IMR-90 (cell line): Measurements from ENCODE around the gene DHRS12. TPM values are rescaled to one million over a fixed set of nuclear protein-coding genes. Genes with fewer than 3 reads are reported as not detected.

Source experiments
- ATAC-seq: fragments of 200-7000 bp; cut with Tn5 transposase; 2 replicates; pipeline ENCODE4 v1.9.1; 2020; ENCODE audit warnings: low read depth, mild to moderate bottlenecking, moderate library complexity
- BruUV-seq: library from RNA; stranded (reverse); fragments of 400-500 nt; replicated peaks from 2 replicates; lab custom pipeline; 2021; lab: Mats Ljungman, UMichigan
- CTCF ChIA-PET: fragments of 300-600 bp; formaldehyde crosslinking; extraction: SDS; loops from one replicate; lab custom pipeline; 2021; ENCODE audit warnings: antibody characterized with exemption; lab: Yijun Ruan, JAX
- POLR2A ChIA-PET: fragments of 300-600 bp; sonication (Branson Sonifier 250); formaldehyde crosslinking; loops from one replicate; lab custom pipeline; 2022; ENCODE audit warnings: antibody characterized with exemption; ENCODE audit not compliant: unreplicated experiment; lab: Charles Lee
- DNase-seq: peaks from one replicate; pipeline ENCODE4 v3.0.0; 2013
- H2AFZ ChIP-seq: replicated peaks from 2 replicates; pipeline ENCODE3; 2013; ENCODE audit warnings: low read length, mild to moderate bottlenecking; ENCODE audit not compliant: poor library complexity
- H2AK5ac ChIP-seq: 2 replicates; pipeline ENCODE4 v1.6.1; 2013; ENCODE audit warnings: low read depth, low read length, inconsistent platforms
- H2AK9ac ChIP-seq: replicated peaks from 2 replicates; pipeline ENCODE3; 2013; ENCODE audit warnings: mild to moderate bottlenecking, low read depth, low read length, moderate library complexity; ENCODE audit not compliant: poor library complexity
- H2BK120ac ChIP-seq: 2 replicates; pipeline ENCODE4 v1.6.1; 2013; ENCODE audit warnings: low read depth, low read length, inconsistent platforms
- H2BK15ac ChIP-seq: 3 replicates; pipeline ENCODE4 v1.6.1; 2013; ENCODE audit warnings: low read depth, low read length, inconsistent platforms
- H2BK20ac ChIP-seq: 2 replicates; pipeline ENCODE4 v1.6.1; 2013; ENCODE audit warnings: low read depth, mild to moderate bottlenecking, inconsistent platforms, low read length, moderate library complexity
- H2BK5ac ChIP-seq: 2 replicates; pipeline ENCODE4 v1.6.1; 2013; ENCODE audit warnings: mild to moderate bottlenecking, low read depth, low read length, inconsistent platforms; ENCODE audit not compliant: poor library complexity, severe bottlenecking
- H3K14ac ChIP-seq: replicated peaks from 2 replicates; pipeline ENCODE4 v1.6.1; 2013; ENCODE audit warnings: low read depth, low read length, inconsistent platforms
- H3K18ac ChIP-seq: 2 replicates; pipeline ENCODE4 v1.6.1; 2013; ENCODE audit warnings: low read depth, low read length, control low read depth
- H3K23ac ChIP-seq: 2 replicates; pipeline ENCODE4 v1.6.1; 2013; ENCODE audit warnings: low read depth, low read length, inconsistent platforms
- H3K27ac ChIP-seq: 2 replicates; pipeline ENCODE4 v1.5.1; 2013; ENCODE audit warnings: mild to moderate bottlenecking, control low read depth, low read length; ENCODE audit not compliant: insufficient read depth
- H3K27me3 ChIP-seq: 2 replicates; pipeline ENCODE4 v1.6.1; 2013; ENCODE audit warnings: low read length; ENCODE audit not compliant: control insufficient read depth, insufficient read depth
- H3K36me3 ChIP-seq: 2 replicates; pipeline ENCODE4 v1.6.1; 2013; ENCODE audit warnings: low read length, mixed read lengths; ENCODE audit not compliant: control insufficient read depth, insufficient read depth
- H3K4ac ChIP-seq: 2 replicates; pipeline ENCODE4 v1.6.1; 2013; ENCODE audit warnings: low read depth, low read length, inconsistent platforms
- H3K4me1 ChIP-seq: 2 replicates; pipeline ENCODE4 v1.6.1; 2013; ENCODE audit warnings: low read length, mixed read lengths; ENCODE audit not compliant: control insufficient read depth, insufficient read depth
- H3K4me2 ChIP-seq: 2 replicates; pipeline ENCODE4 v1.6.1; 2013; ENCODE audit warnings: low read depth, mild to moderate bottlenecking, control low read depth, low read length, moderate library complexity
- H3K4me3 ChIP-seq: 2 replicates; pipeline ENCODE4 v1.5.1; 2013; ENCODE audit warnings: low read depth, mild to moderate bottlenecking, control low read depth, low read length, moderate library complexity; ENCODE audit not compliant: insufficient read depth
- H3K56ac ChIP-seq: 2 replicates; pipeline ENCODE4 v1.6.1; 2013; ENCODE audit warnings: low read length, inconsistent platforms; ENCODE audit not compliant: insufficient read depth; ENCODE audit errors: extremely low read depth
- H3K79me1 ChIP-seq, 2 experiments: 2 replicates each; pipeline ENCODE4 v1.6.1; 2013; ENCODE audit warnings: low read length in 2 of 2, inconsistent platforms in 1 of 2, low read depth in 1 of 2
- H3K9ac ChIP-seq: 2 replicates; pipeline ENCODE4 v1.6.1; 2013; ENCODE audit warnings: low read depth, low read length, control low read depth
- H3K9me1 ChIP-seq: 2 replicates; pipeline ENCODE4 v1.6.1; 2013; ENCODE audit warnings: low read length, inconsistent platforms; ENCODE audit not compliant: insufficient read depth
- H3K9me3 ChIP-seq: 2 replicates; pipeline ENCODE4 v1.6.1; 2013; ENCODE audit warnings: low read length; ENCODE audit not compliant: control insufficient read depth, insufficient read depth
- H4K20me1 ChIP-seq: 2 replicates; pipeline ENCODE4 v1.6.1; 2013; ENCODE audit warnings: low read length, inconsistent platforms; ENCODE audit not compliant: insufficient read depth
- H4K5ac ChIP-seq: 2 replicates; pipeline ENCODE4 v1.6.1; 2013; ENCODE audit warnings: mild to moderate bottlenecking, low read depth, low read length, control low read depth
- H4K8ac ChIP-seq, 2 experiments: 2 replicates each; pipeline ENCODE4 v1.6.1; 2013; ENCODE audit warnings: low read depth in 2 of 2, low read length in 2 of 2, control low read depth in 1 of 2, inconsistent platforms in 1 of 2
- H4K91ac ChIP-seq: 2 replicates; pipeline ENCODE4 v1.6.1; 2013; ENCODE audit warnings: low read depth, low read length, inconsistent platforms; ENCODE audit not compliant: insufficient read depth
- MXI1 ChIP-seq: IDR thresholded peaks from 2 replicates; pipeline ENCODE4 v1.6.1; 2012; ENCODE audit warnings: low read depth, mild to moderate bottlenecking, low read length, moderate library complexity, borderline replicate concordance
- NFE2L2 ChIP-seq: fragments of 150-350 bp; IDR thresholded peaks from 2 replicates; pipeline ENCODE4 v1.6.1; 2016; ENCODE audit warnings: low read depth, mild to moderate bottlenecking, low read length
- RFX5 ChIP-seq: IDR thresholded peaks from 2 replicates; pipeline ENCODE4 v1.8.0; 2012; ENCODE audit warnings: low read depth, mild to moderate bottlenecking, low read length, moderate library complexity
- dilution Hi-C: fragments of 300-500 bp; cut with HindIII; formaldehyde crosslinking; loops from one replicate; pipeline ENCODE4 v1.14.3; 2018; ENCODE audit warnings: low sequenced_read_pairs; ENCODE audit not compliant: unreplicated experiment
- in situ Hi-C: fragments of 300-500 bp; cut with MboI; formaldehyde crosslinking; loops from 3 replicates; pipeline ENCODE4 v1.14.3; 2019; ENCODE audit warnings: low sequenced_read_pairs, inconsistent platforms, mixed read lengths
- intact Hi-C: fragments of 100-400 bp; cut with micrococcal nuclease; formaldehyde crosslinking; loops from 2 replicates; pipeline ENCODE4 v1.10.0; 2022
- polyA plus RNA-seq, 3 experiments: library from polyadenylated mRNA; depleted of rRNA; stranded (reverse); fragments of >200 nt; gene quantifications; 2 replicates each; pipeline ENCODE4 v1.2.3, GENCODE V29; 2012; ENCODE audit warnings: low replicate concordance in 1 of 3
- total RNA-seq: library from RNA; depleted of rRNA; stranded (reverse); fragments of >200 nt; gene quantifications from 2 replicates; pipeline ENCODE4 v1.2.3, GENCODE V29; 2012
- TF ChIP-seq, protein P1 (sequence below): conservative IDR thresholded peaks from 2 replicates; pipeline ENCODE4 v1.5.1; 2012; ENCODE audit warnings: mild to moderate bottlenecking, low read depth, low read length, improper control_type of control experiment

DHRS12 gene
- total and polyA plus RNA-seq, 2 of the 4 experiments (the other 2 are of a cell fraction): 1.3 to 1.6 TPM

DNA sequence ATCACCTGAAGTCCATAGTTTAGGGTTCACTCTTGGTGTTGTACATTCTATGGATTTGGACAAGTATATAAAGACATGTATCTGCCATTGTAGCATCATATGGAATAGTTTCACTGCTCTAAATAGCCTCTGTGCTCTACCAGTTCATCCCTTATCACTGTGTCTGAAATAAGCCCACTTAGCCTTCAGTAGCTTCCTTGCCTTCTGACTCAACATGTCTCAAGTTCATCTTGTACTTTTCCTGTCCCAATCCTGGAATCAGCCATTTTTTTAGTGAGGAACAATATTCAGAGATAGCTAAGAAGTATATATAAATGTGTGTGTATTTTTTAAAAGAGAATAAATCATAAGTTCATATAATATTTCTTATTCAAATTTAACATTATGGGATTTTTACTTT is 79.2 kb downstream of the DHRS12 start:
- no peaks in the 10 kb centered on the region for H3K27me3 ChIP-seq
- intact Hi-C loops (no loop called here), dilution Hi-C loops (no loop called here), in situ Hi-C loops (no loop called here)
- H3K9me1 ChIP-seq: peaks cover 13% of the 10 kb centered on the region
- H2AK9ac ChIP-seq: no peak overlapping the region
- H3K4me2 ChIP-seq: no peak overlapping the region
- no peak for ATAC-seq
- H4K91ac ChIP-seq: no peak overlapping the region
- H3K79me1 ChIP-seq: peaks cover 18 to 43% of the 10 kb centered on the region in 2 experiments
- peaks cover 14% of the 10 kb centered on the region for H3K4me1 ChIP-seq
- no peak overlapping the region for H3K4ac ChIP-seq
- no peak overlapping the region for H3K27ac ChIP-seq
- no peak overlapping the region for H3K14ac ChIP-seq
- H2BK20ac ChIP-seq: no peak overlapping the region
- no peaks in the 10 kb centered on the region for H4K20me1 ChIP-seq
- H2BK5ac ChIP-seq: no peak overlapping the region
- H2BK120ac ChIP-seq: no peak overlapping the region
- 0 out of 2 replicates have a peak, but pooled peaks cover 1% of the 10 kb centered on the region for H3K36me3 ChIP-seq
- peak; percentile 28 for DNase-seq
- H3K4me3 ChIP-seq: no peak overlapping the region
- H2AFZ ChIP-seq: no peak overlapping the region
- H3K56ac ChIP-seq: no peak overlapping the region
- no peak overlapping the region for H3K18ac ChIP-seq
- TF ChIP-seq NFE2L2: no peak
- TF ChIP-seq RFX5: no peak
- TF ChIP-seq MXI1: no peak
- TF ChIP-seq, protein P1, sequence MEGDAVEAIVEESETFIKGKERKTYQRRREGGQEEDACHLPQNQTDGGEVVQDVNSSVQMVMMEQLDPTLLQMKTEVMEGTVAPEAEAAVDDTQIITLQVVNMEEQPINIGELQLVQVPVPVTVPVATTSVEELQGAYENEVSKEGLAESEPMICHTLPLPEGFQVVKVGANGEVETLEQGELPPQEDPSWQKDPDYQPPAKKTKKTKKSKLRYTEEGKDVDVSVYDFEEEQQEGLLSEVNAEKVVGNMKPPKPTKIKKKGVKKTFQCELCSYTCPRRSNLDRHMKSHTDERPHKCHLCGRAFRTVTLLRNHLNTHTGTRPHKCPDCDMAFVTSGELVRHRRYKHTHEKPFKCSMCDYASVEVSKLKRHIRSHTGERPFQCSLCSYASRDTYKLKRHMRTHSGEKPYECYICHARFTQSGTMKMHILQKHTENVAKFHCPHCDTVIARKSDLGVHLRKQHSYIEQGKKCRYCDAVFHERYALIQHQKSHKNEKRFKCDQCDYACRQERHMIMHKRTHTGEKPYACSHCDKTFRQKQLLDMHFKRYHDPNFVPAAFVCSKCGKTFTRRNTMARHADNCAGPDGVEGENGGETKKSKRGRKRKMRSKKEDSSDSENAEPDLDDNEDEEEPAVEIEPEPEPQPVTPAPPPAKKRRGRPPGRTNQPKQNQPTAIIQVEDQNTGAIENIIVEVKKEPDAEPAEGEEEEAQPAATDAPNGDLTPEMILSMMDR: no peak
- CTCF ChIA-PET: no interaction called here
- no TSS peak for BruUV-seq
- H4K8ac ChIP-seq: no peak overlapping the region
- no peak overlapping the region for H2AK5ac ChIP-seq
- POLR2A ChIA-PET: no interaction called here
- no peak overlapping the region for H2BK15ac ChIP-seq
- no peak overlapping the region for H3K9ac ChIP-seq
- H3K9me3 ChIP-seq: no peaks in the 10 kb centered on the region
- H4K5ac ChIP-seq: no peak overlapping the region
- no peak overlapping the region for H3K23ac ChIP-seq
